HG02938 (cell line): ENCODE data around the gene TLK1.
"Not testable (repeated sequence)": the region's sequence is repeated elsewhere in the genome, so short reads cannot be mapped to it uniquely, and the experiment has no call there.

ENCODE experiments used
- ATAC-seq: cut with Tn5 transposase; IDR thresholded peaks from one replicate; pipeline ENCODE4 v1.9.1; 2021; ENCODE audit warnings: mild to moderate bottlenecking, moderate library complexity; ENCODE audit not compliant: unreplicated experiment

Gene TLK1

GRCh38 chr2:171087547-171087946 is 73.1 kb downstream of the TLK1 start:
- no peak for ATAC-seq

- ATAC-seq, result no peak
These were observed 74.1 kb downstream of the TLK1 start for GRCh38 chr2:171086352-171087290.

- ATAC-seq, result no peak
These were observed 76.6 kb downstream of the TLK1 start for GRCh38 chr2:171084128-171084527.

GRCh38 chr2:171083451-171083850 is 77.2 kb downstream of the TLK1 start:
- no peak for ATAC-seq

GRCh38 chr2:171081649-171082111 is 79.0 kb downstream of the TLK1 start:
- no peak for ATAC-seq

DNA sequence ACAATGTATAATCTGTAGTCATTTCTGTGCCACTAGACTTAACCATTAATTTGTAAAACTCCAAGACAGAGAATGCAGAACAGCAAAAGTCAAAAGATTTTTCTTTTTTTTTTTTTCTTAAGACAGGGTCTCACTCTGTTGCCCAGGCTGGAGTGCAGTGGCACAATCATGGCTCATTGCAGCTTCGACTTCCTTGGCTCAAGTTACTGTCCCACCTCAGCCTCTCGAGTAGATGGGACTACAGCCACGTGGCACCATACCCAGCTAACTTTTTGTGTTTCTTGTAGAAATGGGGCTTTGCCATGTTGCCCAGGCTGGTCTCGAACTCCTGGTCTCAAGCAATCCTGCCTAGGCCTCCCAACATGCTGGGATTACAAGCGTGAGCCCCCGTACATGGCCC is 80.1 kb downstream of the TLK1 start:
- no peak for ATAC-seq

GRCh38 chr2:171076422-171076821 is 84.3 kb downstream of the TLK1 start:
- not testable (repeated sequence) for ATAC-seq

DNA sequence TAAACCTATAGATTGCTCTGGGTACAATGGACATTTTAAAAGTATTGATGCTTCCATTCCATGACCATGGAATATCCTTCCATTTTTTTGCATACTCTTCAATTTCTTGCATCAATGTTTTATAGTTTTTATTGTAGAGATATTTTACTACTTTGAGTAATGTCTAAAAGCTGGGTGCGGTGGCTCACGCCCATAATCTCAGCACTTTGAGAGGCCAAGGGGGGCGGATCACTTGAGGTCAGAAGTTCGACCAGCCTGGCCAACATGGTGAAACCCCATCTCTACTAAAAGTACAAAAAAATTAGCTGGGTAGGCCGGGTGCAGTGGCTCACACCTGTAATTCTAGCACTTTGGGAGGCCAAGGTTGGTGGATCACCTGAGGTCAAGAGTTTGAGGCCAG is 88.5 kb downstream of the TLK1 start:
- ATAC-seq, result no peak

- no peak for ATAC-seq
These were observed 91.3 kb downstream of the TLK1 start for GRCh38 chr2:171069286-171069956.

- no peak for ATAC-seq
These were observed 94.6 kb downstream of the TLK1 start for GRCh38 chr2:171066110-171066509.

DNA sequence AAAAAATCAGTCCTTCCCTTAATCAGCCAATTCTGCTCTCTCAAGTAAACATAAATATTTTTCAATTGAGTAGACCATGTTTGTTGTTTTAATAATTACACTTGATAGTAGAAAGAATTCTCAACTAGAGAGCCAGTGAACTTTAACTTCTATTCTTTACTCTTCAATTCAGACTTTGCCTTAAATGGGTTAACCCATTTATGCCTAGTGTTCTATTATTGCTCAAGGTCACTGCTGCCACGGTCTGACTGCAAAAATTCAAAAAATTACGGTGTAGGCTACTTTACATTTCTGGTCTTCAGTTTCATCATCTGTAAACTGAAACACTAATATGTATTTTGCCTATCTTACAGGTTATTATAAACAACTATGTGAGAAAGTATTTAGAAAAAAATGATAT is 103.1 kb downstream of the TLK1 start:
- no peak for ATAC-seq

GRCh38 chr2:171056307-171056706 is 104.4 kb downstream of the TLK1 start:
- no peak for ATAC-seq

DNA sequence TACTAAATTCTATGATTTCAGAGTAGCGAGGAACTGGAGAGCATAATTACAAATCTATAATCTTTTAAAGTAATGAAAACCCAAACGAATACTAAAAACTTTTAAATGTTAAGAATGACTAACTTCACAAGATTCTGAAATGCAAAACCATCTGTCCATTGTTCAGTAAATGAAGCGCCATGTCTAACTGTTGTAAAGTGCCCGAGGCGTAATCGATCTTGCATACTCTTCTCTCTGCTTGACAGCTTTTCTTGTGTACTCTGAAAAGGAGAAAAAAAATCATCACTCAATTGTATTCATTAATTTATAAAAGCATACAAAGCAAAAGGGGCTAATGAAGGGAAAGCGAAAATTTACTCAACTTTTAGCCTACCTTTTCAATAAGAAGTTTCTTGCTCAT is 111.0 kb downstream of the TLK1 start:
- no peak for ATAC-seq

- no peak for ATAC-seq
These were observed 114.6 kb downstream of the TLK1 start for GRCh38 chr2:171046048-171046560.

DNA sequence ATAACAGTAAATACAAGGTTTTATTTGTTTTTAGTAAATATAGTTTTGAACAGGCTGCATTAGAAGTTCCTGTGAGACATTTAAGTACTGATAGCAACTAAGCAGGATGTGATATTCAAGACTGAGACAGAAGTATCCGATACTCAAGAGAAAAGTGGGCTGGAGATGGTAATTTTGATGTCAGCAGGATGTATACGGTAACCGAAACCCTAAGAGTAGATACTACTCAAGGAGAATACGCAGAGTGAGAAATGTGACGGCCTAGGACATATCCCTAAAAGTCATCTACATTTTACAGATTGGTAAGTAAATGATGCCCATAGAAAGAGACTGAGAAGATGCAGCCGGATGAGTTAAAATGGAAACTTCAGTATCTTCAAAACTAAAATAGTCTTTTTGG is 116.3 kb downstream of the TLK1 start:
- no peak for ATAC-seq

DNA sequence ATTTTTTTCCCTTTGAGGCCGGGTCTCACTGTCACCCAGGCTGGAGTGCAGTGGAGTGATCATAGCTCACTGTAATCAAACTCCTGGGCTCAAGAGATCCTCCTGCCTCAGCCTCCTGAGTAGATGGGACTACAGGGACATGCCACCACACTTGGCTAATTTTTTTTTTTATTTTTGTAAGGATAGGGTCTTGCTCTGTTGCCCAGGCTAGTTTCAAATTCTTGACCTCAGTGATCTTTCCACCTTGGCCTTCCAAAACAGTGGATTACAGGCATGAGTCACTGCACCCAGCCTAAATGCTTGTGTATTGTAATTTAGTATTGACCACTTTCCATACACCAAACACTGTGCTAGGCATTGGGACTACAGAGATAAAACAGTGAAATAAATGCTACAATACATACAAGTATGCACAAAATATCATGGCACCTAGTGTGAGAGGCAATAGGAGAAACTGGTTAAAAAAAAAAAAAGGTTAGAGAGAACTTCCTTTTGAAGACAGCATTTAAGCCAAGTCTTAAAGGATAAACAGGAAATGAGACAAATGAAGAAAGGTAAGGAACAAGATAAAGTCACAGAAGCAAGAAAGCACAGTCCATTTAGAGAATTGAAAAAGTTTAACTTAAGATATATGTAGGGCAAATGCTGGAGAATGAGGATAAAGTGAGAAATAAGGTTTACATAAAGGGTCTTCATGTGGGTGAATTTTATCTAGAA is 118.3 kb downstream of the TLK1 start:
- ATAC-seq, result no peak

DNA sequence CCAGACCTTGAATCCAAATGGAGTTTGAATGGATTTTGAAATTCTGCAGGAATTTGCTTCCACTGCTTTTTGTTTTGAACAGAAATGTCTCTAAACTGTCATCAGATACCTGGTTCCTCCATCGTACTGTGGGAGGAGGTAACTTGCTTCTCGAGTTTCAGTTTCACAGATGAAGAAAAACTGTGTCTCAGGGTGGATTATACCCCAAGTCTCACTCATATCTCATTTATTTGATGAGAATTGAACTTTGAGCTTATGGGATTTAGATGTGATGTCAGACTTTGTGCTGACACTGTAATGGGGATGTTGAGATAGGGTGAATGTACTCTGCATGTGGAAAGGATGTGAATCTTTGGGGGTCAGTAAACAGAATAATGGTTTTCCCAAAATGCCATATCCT is 124.2 kb downstream of the TLK1 start:
- ATAC-seq, result no peak

- ATAC-seq, result no peak
These were observed 126.4 kb downstream of the TLK1 start for GRCh38 chr2:171034315-171034714.

GRCh38 chr2:171025214-171025613 is 135.5 kb downstream of the TLK1 start:
- no peak for ATAC-seq

GRCh38 chr2:171018522-171018921 is 142.2 kb downstream of the TLK1 start:
- ATAC-seq, result peak; percentile 90

GRCh38 chr2:171016125-171016524 is 144.6 kb downstream of the TLK1 start:
- ATAC-seq, result no peak
